ENCODE measurements around the gene MSI2. TPM values are rescaled to one million over a fixed set of nuclear protein-coding genes. Genes with fewer than 3 reads are reported as not detected.

Gene MSI2
- total RNA-seq, 1 donor from 2014 or later = 75.5 TPM

DNA sequence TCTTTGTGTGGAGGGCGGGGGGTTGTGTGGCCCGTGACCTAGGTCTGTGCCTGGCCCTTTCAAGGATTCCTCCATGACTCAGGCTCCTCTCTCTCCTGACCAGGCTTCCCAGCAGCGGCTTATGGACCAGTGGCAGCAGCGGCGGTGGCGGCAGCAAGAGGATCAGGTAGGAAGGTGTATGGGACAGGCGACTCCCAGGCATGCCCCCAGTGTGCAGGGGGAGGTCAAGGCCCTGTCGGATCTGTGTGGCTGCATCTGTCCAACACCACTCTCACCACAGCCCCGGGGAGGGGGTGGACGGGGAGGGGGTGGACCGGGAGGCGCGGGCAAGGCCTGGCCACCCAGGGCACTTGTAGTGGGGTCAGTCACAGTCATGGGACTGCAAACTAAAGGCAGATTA is 395.7 kb downstream of the MSI2 start:
- Mint-ChIP-seq H3K27ac (ENCODE audit: unreplicated experiment) (no peak overlapping the region), H3K4me1 (ENCODE audit: unreplicated experiment) (peaks cover 10% of the 10 kb centered on the region), H3K4me3 (ENCODE audit: unreplicated experiment) (no peak overlapping the region), H3K36me3 (ENCODE audit: unreplicated experiment) (peaks cover 5% of the 10 kb centered on the region), H3K27me3 (ENCODE audit: unreplicated experiment) (no peaks in the 10 kb centered on the region), H3K9me3 (ENCODE audit: unreplicated experiment) (no peaks in the 10 kb centered on the region)
- TF ChIP-seq, protein P1, sequence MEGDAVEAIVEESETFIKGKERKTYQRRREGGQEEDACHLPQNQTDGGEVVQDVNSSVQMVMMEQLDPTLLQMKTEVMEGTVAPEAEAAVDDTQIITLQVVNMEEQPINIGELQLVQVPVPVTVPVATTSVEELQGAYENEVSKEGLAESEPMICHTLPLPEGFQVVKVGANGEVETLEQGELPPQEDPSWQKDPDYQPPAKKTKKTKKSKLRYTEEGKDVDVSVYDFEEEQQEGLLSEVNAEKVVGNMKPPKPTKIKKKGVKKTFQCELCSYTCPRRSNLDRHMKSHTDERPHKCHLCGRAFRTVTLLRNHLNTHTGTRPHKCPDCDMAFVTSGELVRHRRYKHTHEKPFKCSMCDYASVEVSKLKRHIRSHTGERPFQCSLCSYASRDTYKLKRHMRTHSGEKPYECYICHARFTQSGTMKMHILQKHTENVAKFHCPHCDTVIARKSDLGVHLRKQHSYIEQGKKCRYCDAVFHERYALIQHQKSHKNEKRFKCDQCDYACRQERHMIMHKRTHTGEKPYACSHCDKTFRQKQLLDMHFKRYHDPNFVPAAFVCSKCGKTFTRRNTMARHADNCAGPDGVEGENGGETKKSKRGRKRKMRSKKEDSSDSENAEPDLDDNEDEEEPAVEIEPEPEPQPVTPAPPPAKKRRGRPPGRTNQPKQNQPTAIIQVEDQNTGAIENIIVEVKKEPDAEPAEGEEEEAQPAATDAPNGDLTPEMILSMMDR (IDR thresholded peaks at IDR 0.05) = no peak
- no peak for DNase-seq (ENCODE audit: extremely low spot score, unreplicated experiment)

DNA sequence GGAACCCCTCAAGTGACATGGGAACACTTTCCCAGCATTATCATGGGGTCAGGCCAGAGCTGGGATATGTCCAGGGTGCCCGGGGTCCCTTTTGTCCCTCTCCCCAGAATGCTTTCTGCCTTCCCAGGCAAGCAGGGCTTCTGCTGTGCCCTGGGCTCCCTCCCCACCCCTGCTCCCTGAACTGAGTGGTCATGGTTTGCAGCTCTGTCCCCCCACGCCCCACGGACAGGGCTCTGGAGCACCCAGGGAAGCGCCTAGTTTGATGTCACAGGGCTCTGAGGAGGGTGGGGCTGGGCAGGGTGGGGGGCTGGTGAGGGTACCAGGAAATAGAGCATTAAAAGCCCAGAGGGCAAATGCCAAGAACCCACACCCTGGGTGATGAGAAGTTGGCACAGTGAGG is 396.5 kb downstream of the MSI2 start:
- H3K4me3 Mint-ChIP-seq (ENCODE audit: unreplicated experiment) = no peak overlapping the region
- peaks cover 5% of the 10 kb centered on the region for H3K36me3 Mint-ChIP-seq (ENCODE audit: unreplicated experiment)
- H3K27ac Mint-ChIP-seq (ENCODE audit: unreplicated experiment) = no peak overlapping the region
- H3K9me3 Mint-ChIP-seq (ENCODE audit: unreplicated experiment) = no peaks in the 10 kb centered on the region
- DNase-seq (ENCODE audit: extremely low spot score, unreplicated experiment) = no peak
- no peaks in the 10 kb centered on the region for H3K27me3 Mint-ChIP-seq (ENCODE audit: unreplicated experiment)
- H3K4me1 Mint-ChIP-seq (ENCODE audit: unreplicated experiment) = peaks cover 10% of the 10 kb centered on the region
- TF ChIP-seq, protein P1 (IDR thresholded peaks at IDR 0.05) = no peak

DNA sequence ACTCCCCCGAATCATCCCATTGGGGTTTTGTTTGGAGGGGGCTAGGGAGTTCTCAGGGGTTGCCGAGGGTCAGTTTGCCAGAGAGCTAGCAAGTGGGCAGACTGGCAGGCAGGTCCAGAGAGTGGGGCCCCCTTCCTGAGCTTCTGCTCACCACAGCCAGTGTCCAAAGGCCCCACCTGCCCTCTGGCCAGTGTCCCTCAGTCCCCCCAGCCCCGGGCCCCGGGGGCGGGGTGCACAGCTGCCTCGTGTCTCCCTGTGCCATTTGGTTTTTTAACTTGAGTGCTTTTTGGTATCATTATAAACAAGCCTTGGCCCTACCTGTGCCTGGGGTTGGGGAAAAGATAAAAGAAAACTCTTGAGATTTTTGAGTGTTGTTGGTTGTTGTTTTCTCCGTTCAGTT is 397.0 kb downstream of the MSI2 start:
- Mint-ChIP-seq H3K4me1 (ENCODE audit: unreplicated experiment) (peaks cover 10% of the 10 kb centered on the region), H3K27ac (ENCODE audit: unreplicated experiment) (no peak overlapping the region), H3K9me3 (ENCODE audit: unreplicated experiment) (no peaks in the 10 kb centered on the region), H3K27me3 (ENCODE audit: unreplicated experiment) (no peaks in the 10 kb centered on the region), H3K36me3 (ENCODE audit: unreplicated experiment) (peaks cover 5% of the 10 kb centered on the region), H3K4me3 (ENCODE audit: unreplicated experiment) (no peak overlapping the region)
- TF ChIP-seq, protein P1 (IDR thresholded peaks at IDR 0.05) = no peak
- no peak for DNase-seq (ENCODE audit: extremely low spot score, unreplicated experiment)

DNA sequence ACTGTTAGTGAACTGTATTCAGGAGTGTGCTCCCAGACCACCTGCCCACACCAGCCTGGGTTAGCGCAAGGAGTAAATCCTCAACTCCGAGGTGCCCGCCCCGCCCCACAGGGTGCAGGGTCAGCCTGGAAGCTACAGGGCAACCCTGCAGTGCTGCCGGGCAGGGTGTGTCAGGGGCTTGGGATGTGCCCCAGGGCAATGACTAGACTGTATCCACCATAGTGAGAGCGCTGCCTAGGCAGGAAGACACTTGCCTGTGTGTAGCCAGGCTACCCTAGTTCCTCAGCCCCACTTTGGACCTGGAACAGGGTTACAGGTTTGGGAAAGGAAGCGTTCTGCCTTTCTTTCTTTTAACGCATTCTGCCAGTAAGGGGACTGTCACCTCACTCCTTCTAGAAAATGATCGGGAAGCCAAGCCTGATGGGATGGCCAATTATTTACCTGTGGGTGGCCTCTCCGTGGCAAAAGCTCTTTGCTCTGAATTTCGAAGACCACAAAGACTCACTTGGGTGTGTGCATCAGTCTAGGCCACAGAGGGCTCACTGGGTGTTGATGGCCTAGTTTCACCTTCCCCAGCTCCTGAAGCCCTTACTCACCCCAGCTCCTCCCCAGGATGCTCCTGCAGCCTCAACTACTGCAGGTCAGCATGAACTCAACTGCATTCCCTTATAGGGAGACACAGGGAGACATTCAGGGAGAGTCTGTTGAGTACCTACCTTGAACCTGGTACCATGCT is 397.9 kb downstream of the MSI2 start:
- Mint-ChIP-seq H3K9me3 (ENCODE audit: unreplicated experiment) (no peaks in the 10 kb centered on the region), H3K4me1 (ENCODE audit: unreplicated experiment) (peaks cover 10% of the 10 kb centered on the region), H3K36me3 (ENCODE audit: unreplicated experiment) (peaks cover 7% of the 10 kb centered on the region), H3K4me3 (ENCODE audit: unreplicated experiment) (no peak overlapping the region), H3K27ac (ENCODE audit: unreplicated experiment) (no peak overlapping the region), H3K27me3 (ENCODE audit: unreplicated experiment) (no peaks in the 10 kb centered on the region)
- no peak for DNase-seq (ENCODE audit: extremely low spot score, unreplicated experiment)
- TF ChIP-seq, protein P1 (IDR thresholded peaks at IDR 0.05) = no peak

DNA sequence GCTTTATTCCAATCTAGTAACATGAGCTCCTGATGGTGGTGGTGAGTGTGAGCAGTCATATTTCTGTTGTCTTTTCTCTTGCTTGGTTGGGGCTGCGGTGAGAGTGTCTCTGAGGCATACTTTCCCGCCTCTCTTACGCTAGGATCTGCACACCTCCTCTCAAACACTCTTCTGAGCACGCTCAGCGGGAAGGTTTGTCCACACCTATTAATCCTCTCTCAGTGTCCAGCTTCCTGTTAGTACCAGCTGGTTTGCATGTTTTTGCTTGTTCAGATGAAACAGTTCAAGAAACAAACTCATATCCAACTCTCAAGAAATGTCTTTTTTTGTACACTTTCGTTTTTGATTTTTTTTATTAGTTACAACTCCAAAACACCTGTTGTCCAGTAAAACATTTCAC is 399.2 kb downstream of the MSI2 start:
- peaks cover 9% of the 10 kb centered on the region for H3K36me3 Mint-ChIP-seq (ENCODE audit: unreplicated experiment)
- no peak overlapping the region for H3K27ac Mint-ChIP-seq (ENCODE audit: unreplicated experiment)
- H3K4me3 Mint-ChIP-seq (ENCODE audit: unreplicated experiment) = no peak overlapping the region
- TF ChIP-seq, protein P1 (IDR thresholded peaks at IDR 0.05) = no peak
- DNase-seq (ENCODE audit: extremely low spot score, unreplicated experiment) = no peak
- H3K4me1 Mint-ChIP-seq (ENCODE audit: unreplicated experiment) = peaks cover 3% of the 10 kb centered on the region
- no peaks in the 10 kb centered on the region for H3K9me3 Mint-ChIP-seq (ENCODE audit: unreplicated experiment)
- H3K27me3 Mint-ChIP-seq (ENCODE audit: unreplicated experiment) = no peaks in the 10 kb centered on the region

Data from osteocyte (in vitro differentiated cells).